ENCODE data around the gene CLECL1.
"Not testable (repeated sequence)": the region's sequence is repeated elsewhere in the genome, so short reads cannot be mapped to it uniquely, and the experiment has no call there.

Gene CLECL1

DNA sequence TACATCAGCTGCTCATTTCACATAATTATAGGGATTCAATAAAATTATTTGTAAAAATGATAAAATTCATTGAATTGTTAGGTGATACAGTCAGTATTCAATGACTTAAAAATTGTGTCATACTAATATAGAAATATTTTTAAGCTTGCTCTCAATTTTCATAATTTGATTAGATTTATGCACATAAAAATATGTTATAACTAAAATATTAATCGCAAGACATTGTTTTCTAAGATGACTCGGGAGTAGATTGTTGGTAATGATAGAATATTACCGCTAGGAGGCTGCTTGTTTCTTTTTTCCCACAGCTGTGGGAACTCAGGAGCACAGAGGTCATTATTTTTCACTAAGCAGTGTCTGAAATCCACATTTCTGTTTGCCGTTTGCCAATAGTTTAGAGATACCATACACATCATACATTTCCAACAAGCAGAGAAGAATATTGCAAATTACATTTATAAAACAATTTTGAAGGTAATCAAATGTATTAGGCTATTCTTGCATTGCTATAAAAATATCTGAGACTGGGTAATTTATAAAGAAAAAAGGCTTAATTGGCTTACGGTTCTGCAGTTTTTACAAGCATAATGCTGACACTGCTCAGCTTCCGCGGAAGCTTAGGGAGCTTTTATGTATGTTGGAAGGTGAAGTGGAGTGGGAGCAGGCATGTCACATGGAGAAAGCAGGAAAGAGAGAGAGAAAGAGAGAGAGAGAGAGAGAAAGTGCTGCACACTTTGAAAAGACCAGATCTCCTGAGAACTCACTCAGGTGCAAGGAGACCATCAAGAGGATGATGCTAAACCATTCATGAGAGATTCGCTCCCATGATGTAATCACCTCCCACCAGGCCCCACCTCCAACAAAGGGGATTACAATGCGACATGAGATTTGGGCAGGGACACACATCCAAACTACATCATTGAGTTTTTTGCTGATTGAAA, 18.6 kb upstream of the CLECL1 start:
- DNase-seq, result no peak

DNA sequence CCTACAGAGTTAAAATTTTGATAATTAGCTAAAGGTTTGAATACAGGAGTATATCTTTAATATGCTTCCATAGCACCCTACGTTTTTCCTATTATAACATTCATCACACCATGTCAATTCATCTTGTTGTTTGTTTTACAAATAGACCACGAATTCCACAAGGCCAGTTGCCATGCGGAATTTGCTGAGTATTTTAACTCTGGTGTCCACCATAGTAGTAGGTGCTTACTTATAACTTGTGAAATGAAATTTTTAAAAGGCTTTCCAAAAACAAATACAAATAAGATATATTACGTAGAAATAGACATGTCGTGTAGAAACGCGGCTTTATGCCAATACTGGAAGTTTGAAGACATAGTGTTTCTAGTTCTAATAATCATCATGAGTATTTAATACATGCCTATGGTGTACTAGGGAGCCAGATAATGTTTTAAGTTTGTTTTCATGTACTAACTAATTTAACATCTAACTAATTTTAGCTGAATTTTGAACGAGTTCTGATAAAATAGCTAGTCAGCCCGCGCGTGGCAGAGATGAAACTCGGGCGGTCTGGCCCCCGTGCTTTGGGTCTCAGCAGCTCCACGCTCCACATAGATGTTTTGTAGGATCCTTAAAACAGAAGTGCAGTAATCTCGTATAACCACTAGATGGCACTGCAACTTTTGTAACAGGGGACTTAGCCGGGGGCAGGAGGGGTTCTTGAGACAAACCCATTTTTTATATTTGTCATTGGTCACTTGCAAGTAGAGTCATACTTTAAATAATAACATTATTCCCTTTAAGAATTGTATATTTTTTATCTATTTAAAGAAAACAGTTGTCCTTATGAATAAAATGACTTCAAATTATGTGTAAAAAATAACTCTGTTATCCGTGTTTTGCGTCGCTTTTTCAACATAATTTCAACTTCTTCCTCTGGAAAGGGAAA, 17.6 kb upstream of the CLECL1 start:
- DNase-seq, result no peak

DNA sequence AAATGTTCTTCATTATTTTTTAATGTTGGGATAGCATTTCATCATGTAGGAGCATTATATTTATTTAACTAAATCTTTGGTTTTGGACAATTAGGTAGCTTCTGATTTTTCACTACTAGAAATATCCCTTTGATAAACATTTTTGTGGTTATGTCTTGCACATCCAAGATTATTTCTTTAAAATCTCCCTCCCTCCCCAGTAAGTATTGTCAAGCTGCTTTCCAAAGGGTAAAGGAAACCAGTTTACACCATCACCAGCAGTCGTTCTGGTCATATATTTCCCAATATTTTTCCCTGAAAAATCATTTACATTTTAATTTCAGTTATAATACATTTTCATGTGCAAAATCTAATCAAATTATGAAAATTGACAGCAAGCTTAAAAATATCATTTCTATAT, 16.7 kb upstream of the CLECL1 start:
- no peak for DNase-seq

DNA sequence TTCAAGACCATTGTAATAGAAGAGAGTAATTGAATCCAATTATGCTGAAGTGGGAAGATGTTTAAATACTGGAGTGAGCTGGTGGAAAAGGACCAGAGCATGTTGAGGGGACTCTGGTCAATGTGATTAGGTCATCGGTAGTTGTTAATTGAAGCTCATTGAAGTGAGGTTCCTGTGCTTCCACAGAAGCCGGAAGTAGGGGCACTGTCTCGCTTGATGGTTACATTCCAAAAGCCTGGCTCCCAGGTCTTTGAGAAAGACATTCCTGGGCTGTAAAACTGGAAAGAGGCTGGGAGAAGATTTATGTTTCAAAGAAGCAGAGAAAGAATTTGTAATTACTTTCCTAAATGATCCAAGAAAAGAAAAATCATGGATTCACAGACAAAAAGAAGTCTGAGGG, 12.3 kb upstream of the CLECL1 start:
- DNase-seq, result no peak

DNA sequence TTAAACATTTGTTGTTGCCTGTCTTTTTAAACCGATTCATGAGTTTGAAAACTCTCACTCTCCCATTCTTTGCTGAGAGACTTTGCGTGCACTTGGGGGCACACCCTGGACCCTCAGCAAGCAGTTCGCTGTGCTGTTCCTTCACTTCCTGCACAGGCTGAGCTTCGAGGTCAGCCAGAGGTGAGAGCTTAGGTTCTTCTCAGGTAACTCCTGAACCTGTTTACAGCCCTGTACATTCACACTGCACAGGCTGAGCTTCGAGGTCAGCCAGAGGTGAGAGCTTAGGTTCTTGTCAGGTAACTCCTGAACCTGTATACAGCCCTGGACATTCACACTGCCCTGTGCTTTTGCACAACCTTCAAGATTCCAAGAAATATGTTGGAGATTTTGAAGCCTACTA, 9.8 kb upstream of the CLECL1 start:
- no peak for DNase-seq

DNA sequence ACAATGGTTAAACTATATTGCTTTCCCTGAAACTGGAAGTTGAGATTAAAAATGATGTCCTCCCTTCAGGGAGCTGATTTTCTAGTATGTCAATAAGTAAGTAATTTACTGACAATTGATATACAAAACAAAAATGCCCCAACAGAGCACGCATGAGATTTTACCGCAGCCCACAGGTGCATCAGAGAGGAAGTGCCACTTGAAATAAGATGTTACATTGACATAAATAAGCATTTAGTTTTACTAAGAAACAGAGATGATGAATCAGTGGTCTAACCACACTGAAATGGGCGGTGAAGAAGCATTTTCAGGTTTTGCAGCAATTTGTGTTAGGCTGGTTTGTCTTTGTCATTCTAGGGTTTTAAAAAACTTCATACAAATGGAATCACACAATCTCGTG, 8.8 kb upstream of the CLECL1 start:
- no peak for DNase-seq

DNA sequence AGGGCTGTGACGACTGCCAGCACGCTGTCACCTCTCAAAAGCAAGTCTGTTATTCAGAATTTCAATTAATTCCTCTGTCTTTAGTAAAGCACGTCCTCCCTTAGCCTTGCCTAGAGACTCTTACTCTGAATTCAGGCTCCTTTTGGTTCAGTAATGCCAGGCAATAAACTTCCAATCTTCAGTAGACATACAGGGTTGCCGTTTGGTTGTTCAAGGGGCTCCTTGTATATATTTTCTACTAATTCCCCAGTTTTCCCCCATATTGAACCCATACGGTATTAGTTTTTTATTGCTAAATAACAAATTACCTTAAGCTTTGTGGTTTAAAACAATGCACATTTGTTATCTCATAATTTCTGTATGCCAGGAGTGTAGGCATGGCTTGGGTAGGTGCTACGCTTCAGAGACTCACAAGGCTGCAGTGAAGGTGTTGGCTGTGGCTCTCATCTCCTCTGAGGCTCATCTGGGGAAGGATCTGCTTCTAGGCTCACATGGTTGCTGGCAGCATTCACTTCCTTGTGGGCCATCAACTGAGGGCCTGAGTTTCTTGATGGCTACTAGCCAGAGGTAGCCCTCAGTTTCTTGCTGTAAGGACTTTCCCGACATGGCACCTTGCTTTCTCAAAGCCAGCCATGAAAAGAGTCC, 7.3 kb upstream of the CLECL1 start:
- DNase-seq, result no peak

DNA sequence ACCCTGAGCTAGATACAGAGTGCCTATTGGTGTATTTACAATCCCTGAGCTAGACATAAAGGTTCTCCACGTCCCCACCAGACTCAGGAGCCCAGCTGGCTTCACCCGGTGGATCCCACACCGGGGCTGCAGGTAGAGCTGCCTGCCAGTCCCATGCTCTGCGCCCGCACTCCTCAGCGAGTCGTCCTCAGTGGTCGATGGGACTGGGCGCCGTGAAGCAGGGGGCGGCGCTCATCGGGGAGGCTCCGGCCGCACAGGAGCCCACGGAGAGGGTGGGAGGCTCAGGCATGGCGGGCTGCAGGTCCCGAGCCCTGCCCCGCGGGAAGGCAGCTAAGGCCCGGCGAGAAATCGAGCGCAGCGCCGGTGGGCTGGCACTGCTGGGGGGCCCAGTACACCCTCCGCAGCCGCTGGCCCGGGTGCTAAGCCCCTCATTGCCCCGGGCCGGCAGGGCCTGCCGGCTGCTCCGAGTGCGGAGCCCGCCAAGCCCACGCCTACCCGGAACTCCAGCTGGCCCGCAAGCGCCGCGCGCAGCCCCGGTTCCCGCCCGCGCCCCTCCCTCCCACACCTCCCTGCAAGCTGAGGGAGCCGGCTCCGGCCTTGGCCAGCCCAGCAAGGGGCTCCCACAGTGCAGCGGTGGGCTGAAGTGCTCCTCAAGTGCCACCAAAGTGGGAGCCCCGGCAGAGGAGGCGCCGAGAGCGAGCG, 6.7 kb upstream of the CLECL1 start:
- DNase-seq, result not testable (repeated sequence)

DNA sequence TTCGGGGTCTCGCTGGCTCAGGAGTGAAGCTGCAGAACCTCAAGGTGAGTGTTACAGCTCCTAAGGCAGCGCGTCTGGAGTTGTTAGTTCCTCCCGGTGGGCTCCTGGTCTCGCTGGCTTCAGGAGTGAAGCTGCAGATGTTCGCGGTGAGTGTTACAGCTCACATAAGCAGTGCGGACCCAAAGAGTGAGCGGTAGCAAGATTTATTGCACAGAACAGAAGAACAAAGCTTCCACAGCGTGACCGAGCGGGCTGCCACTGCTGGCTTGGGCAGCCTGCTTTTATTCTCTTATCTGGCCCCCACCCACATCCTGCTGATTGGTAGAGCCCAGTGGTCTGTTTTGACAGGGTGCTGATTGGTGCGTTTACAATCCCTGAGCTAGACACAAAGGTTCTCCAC, 6.0 kb upstream of the CLECL1 start:
- not testable (repeated sequence) for DNase-seq

DNA sequence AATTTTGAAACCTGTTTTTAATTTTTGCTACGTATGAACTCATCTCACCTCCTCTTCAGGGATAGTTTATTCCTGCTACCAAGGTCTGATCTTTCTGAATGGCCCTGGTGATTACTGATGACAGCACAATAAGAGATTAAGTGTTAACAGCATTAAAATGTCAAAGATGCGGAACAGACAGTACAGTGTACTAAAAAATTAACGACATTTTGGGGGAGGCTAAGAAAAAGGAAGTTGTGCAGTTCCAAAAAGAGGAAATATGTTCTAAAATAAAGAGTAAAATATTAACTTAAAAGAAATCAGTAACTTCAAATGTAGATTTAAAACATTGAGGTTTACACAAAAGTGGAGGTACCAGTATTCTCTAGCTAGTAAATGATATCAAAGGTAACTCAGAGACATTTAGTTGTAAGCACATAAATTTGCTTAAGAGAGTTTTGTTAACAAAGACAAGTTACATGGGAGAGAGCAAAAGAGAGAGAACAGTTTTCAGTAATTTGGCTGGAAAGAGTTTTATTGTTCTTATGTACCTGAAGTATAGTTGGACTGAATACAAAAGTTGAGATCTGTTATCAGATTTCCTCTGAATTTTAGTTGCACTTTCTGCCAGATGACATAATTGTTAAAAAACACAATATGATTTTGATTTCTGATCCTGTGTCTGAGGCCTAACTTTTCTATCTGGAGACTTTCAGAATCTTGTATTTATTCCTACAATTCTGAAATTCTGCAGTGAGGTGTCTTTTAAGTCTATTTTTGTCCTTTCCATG, 4.2 kb upstream of the CLECL1 start:
- no peak for DNase-seq

DNA sequence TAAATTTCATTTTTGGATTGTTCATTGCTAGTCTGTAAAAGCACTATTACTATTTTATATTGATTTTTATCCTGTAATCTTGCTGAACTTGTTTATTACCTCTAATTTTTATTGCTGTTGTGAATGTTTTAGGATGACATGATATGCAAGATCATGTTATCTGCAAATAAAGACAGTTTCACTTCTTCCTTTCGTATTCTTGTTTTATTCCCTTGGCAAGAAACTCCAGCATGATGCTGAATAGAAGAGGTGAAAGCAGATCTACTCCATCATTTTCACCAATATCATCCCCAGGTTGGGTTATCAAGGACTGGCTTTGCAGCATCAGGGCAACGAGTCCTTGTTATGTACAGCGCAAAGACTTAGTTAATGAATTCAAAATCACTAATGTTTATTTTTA, 2.7 kb upstream of the CLECL1 start:
- no peak for DNase-seq

DNA sequence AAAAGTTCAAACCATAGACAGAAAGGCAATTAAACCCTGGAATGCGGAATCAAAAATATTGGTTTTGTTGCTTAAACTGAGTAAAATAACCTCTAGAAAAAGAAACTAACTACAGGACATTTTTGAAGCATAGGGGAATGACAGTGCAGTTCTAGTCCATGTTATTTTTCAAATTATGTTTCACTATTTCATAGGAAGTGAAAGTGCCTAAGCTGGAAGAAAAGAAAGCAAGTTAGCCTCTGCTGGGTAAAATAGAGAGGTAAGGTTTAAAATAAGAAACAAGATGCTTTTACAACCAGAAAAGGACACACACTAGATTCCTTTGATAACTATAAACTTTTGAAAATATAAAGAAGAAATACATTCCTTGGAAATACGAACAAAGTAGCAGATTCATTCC, 1.1 kb downstream of the CLECL1 start:
- DNase-seq, result no peak

DNA sequence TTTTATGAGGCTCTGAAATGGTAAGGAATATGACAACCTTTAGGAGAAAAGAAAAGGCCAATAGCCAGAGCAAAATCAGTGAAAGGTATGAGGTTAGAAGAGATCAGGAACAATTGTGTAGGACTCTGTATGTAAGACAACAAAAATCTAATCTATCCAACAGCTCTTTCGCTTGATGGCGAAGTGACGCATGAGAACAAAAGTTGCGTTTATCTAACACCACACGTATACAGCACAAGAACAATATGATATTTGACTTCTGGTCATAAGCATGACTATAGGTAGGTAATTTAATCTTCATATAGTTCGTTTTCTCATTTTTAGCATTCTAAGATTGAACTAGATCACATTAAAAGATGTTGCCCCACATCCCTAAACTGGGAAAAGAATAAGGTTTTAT, 1.5 kb downstream of the CLECL1 start:
- DNase-seq, result no peak

DNA sequence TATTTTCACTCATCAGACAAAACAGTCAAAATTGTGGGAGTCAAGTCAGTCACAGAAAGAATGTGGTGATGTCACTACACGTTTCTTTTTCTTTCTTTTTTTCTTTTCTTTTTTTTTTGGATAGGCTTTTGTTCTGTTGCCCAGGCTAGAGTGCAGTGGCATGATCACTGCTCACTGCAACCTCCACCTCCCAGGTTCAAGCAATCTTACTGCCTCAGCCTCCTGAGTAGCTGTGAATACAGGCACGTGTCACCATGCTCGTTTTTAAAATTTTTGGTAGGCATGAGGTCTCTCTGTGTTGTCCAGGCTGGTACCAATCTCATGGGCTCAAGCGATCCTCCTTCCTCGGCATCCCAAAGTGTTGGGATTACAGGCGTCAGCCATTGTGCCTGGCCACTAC, 2.3 kb downstream of the CLECL1 start:
- DNase-seq, result no peak

DNA sequence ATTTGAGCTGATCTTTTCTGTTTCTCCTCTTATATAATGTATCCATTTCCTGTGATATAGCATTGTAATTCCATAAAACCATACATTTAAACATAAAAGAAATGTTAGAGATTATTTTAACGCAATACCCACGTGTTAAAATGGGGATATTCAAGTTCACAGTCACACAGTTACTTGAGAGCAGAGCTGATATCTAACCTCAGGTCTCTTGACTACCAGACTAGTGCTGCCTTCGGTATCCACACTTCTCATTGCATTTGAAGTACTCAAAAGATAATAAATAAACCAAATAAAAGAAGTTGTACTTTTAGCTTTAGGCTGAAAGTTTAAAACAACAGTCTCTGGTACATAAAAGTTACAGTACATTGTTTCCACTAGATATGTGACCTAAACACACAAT, 2.9 kb downstream of the CLECL1 start:
- DNase-seq, result no peak

DNA sequence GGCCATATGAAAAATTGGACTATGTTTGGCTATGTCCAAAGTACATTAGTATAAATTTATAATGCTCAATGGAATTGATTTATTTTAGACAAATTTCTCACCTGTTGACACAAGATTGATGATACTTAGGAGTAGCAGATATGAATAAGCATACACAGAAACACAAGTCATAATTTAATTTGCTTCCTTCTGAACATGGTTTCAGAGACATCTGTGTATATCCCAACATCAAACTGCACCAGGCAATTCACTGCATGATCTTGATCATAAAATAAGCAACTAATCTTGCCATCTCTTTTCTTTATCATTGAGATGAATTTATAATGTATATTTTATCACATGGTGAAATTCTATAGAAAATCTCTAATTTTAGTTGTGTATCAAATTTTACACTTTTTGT, 3.8 kb downstream of the CLECL1 start:
- DNase-seq, result no peak

DNA sequence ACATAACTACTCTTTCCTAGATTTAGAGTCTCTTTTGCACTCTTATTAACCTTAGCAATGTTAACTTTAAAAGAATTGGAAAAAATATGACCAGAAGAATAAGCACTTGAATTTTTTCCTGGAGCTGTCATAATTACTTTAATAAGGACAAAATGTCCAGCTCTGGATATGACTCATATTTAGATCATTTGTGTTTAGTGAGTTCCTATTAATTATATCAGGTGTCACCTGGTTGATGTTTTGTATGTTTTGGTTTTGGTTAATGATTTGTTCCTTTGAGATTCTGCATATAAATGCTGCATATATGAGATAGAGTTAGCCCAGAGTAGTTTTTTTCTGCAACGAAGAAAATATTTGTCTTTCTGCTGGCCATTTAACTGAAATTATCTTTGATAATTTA, 5.1 kb downstream of the CLECL1 start:
- no peak for DNase-seq

DNA sequence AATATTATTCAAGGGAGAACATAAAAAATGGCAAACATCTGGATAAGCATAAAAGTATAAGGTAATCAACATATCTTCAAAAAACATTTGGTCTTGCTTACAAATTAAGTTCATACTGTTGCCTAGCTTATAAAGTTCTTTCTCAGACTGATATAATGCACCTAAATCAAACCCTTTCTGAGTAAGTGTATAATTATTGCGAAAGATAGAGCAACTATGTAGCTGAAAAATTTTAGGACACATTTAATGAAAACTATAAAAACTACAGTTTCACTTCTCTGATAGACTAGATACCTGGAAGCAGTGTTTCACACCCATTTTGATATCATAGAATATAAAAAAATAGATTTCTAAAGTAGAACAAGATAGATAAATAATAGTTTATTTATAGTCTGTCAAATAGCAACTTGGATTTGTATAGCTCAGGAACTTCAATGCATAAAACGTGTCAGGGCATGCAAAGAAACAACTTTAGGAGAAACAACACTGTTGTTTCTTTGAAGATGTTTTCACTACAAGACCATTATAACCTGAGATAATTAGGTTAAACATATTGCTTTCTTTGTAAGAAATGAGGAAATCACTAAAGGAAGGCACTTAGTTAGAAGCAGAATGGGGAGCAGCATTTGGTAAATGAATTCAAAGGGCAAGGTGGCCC, 7.6 kb downstream of the CLECL1 start:
- no peak for DNase-seq

DNA sequence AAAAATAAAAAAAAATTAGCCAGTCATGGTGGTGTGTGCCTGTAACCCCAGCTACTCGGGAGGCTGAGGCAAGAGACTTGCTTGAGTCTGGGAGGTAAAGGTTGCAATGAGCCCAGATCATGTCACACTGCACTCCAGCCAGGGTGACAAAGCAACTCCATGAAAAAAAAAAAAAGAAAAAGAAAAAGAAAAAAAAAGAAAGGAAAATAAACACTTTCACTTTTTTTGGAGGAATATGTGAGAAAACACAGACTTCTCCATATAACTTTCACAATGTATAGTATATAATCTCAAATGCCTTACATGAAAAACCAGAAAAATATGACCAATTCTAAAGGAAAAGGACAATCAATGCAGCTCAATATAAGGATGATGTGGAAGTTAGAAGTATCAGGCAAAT, 8.9 kb downstream of the CLECL1 start:
- DNase-seq, result no peak

DNA sequence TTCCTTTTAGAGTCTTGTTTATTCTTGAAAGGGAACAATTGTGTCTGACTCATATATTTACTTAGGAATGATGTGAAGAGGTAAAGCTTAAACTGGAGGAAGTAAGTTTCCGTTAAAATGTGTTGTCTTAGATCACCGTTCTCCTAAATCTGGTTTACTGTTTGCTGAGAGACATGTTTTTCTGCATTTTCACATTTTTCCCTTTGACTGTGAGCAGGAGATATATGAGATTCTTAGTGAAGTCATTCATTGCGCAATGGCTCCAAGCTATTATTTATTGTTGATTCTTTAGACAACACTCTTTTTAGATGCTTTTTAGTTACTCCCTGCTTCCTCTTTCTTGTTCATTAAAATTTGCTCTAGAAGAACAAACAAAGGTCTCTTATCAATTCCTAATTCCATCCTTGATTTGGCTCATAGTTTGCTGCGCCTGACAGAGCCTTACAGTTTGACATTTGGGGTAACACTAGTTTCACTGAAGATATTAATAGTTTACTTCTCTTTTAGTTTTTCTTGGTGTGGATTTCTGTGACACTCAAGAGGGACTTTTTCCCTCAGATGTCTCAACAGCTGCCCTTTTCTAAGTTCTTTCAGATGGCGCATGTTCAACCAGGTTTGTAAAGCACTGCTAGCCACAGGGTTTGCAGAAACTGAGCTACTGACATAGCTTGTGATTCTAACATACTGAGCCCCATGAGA, 11.4 kb downstream of the CLECL1 start:
- no peak for DNase-seq

DNA sequence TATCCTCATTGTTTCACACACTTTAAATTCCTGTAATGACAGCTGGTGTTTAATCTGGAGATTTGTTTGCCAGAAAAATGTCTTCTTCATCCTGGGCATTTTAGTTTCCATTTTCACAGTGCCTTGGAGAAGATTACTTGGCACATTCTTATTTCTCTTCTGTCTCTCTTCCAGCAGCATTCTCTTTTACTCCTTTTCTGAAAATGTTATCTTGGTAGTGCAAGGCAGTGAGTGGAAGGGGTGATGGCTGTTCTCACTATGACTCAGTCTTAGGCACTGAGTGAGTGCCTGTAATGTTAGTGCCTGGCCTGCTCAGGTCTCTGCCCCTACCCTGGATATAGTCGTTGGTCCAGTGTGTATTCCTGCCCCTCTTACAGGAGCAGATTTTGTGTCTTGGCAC, 13.1 kb downstream of the CLECL1 start:
- no peak for DNase-seq

Data from T1000 (cell line).